Vein endothelial cell (primary cell): ENCODE measurements around the gene PRKCSH. TPM values are rescaled to one million over a fixed set of nuclear protein-coding genes. Genes with fewer than 3 reads are reported as not detected.

Experiments
- small RNA-seq: library from RNA; depleted of rRNA; stranded (forward); fragments of <200 nt; gene quantifications from one replicate; pipeline ENCODE3, GENCODE V24; 2012
- total RNA-seq: library from RNA; depleted of rRNA; stranded (reverse); fragments of >200 nt; gene quantifications from 2 replicates; pipeline ENCODE4 v1.2.3, GENCODE V29; 2012

PRKCSH gene, protein sequence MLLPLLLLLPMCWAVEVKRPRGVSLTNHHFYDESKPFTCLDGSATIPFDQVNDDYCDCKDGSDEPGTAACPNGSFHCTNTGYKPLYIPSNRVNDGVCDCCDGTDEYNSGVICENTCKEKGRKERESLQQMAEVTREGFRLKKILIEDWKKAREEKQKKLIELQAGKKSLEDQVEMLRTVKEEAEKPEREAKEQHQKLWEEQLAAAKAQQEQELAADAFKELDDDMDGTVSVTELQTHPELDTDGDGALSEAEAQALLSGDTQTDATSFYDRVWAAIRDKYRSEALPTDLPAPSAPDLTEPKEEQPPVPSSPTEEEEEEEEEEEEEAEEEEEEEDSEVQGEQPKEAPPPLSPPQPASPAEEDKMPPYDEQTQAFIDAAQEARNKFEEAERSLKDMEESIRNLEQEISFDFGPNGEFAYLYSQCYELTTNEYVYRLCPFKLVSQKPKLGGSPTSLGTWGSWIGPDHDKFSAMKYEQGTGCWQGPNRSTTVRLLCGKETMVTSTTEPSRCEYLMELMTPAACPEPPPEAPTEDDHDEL
- total RNA-seq = 116 and 144 TPM in 2 replicates

DNA sequence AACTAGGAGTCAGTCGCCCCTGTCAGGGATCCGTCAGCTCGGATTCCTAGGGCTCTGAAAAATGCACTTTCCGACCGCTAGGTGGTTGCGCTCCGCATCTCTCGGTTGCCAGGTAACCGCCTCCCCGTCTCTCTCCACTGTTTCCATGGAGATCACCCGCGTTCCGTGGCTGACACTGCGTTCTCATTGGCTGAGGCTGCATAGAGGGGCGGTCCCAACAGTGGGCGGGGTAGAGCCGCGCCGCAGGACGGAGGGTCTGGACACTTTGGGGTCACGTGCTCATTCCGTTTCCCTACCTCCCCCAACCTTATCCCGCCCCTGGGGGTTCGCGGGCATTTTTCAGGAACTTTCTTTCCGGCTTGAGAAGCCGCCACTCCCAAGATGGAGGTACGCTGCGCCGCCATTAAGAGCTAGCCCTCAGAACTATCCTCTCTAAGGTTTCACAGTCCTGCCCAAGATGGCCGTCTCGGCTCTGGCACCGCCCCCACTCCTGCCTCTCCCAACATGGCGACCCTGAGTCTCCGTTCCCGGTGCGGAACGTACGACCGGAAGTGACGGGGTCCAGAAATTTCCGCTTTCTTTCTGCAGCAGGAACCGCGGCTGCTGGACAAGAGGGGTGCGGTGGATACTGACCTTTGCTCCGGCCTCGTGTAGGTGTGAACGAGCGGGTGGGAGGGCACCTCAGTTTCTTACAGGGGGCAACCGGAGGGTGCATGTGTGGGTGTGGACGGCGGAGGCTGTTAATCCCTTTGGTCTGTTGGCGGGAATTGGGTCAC, at the start of gene PRKCSH, which contains the start of gene ODAD3:
Gene PRKCSH, plus strand, starts transcription at position 579 of the 776 bp plus-strand sequence. CDS start 483 bp downstream, outside the sequence.
Gene ODAD3, minus strand, starts transcription at position 65 of the 776 bp plus-strand sequence. CDS start 105 bp downstream, outside the sequence.

DNA sequence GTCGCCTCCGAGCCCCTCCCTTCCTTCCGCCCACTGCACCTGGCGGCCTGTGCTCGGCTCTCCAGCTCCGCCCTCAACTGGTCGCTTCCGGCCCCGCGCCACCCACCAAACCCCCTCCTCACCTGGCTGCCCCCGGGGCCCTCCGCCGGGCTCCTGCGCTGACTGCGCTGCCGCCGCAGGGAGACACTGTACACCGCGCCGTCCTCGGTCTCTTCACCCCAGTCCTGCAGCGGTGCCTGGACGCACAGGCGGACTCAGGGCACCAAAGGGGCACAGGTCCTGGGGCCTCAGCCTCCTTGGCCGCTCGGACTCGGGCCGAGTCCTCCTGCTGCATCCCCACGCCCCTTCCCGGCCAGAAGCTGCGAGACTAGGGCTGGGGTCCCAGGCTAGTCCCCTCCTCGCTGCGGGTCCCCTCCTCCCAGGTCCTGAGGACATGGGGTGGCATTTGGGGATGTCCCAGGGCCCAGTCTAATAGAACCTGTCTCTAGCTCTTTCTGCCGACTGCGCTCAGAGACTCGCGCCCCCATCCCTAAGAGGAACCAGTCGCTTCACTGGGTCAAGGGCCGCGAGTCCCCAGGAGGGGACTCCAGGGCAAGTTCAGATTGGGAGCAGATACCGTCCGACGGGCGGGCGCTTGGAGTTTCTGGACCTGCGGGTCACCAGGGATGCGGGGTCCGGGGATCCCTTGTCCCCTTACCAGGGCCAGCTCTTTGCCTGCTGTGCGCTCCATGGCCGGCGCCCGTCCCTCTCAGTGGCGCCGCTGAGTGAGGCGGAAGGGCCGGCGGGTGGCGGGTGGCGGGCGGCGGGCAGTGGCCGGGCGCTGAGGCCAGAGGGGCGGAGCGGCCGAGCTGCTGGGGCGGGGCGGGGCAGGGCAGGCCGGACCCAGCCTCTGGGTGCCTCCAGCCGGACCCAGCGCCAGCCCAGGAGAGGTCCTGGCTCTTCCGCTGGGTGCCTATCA, 16.6 kb upstream of the PRKCSH start, which contains the start of gene RGL3:
Gene RGL3, minus strand, starts transcription at position 766 of the 958 bp plus-strand sequence. Its CDS starts 36 bp downstream, at position 730.

DNA sequence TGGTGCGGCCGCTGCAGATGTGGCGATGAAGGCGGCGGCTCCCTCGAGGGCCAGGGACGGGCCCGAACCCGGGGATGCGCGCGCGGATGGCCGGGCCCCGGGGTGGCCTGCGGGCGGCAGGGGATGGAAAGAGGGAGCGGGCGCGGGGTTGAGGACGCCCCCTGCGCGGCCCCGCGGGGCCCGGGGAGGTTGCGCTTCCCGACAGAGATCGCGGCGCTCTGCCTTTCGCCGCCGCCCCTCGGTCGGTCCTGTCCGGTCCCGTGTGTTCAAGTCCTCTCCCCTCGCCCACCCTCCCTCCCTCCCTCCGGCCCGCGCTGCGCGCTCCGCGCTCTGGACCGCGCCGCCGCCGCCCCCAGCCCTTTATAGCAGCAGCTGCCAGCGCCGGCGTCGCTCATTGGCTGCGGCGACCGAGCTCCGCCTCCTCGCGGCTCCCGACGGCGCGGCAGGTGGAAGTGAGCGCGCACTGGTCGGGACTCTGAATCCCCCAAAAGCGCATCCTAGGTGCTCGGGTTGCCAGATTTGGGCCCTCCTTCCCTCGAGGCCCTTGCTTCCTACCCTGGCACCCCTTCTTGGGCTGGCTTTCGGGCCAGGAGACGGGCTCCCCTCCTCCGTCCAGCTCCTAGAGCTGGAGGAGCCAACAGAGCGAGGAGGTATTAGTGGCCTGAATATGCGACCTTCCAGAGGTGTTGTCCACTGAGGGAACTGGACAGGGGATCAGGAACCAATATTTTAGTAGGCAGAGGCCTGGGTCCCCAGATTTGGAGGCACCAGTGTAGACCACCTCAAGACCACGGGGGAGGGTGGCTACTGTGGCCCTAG, 45.5 kb downstream of the PRKCSH start, which contains the start of gene ELAVL3:
Gene ELAVL3, minus strand, starts transcription at position 332 of the 819 bp plus-strand sequence. CDS start 438 bp downstream, outside the sequence.

Small RNA genes within 50 kb of the gene (small RNA-seq; reads per million reads assigned to genes)
- gene MIR7974 (not detected), gene RF00019 (not detected)

Other genes with a start within 250 kb of the PRKCSH start
- 72.2 and 91.8 TPM in 2 replicates for gene KANK2, start 238.1 kb upstream of the PRKCSH start, total RNA-seq
- gene ANGPTL8, start 196.0 kb upstream of the PRKCSH start, total RNA-seq = not detected in 2 replicates
- gene DOCK6, start 173.1 kb upstream of the PRKCSH start, total RNA-seq = 141 and 170 TPM in 2 replicates
- gene TSPAN16, start 139.5 kb upstream of the PRKCSH start, total RNA-seq = not detected in 2 replicates
- 52.0 and 59.1 TPM in 2 replicates for gene RAB3D, start 96.0 kb upstream of the PRKCSH start, total RNA-seq
- 101 and 136 TPM in 2 replicates for gene TMEM205, start 89.4 kb upstream of the PRKCSH start, total RNA-seq
- 12.4 and 12.6 TPM in 2 replicates for gene CCDC159, start 89.1 kb upstream of the PRKCSH start, total RNA-seq
- 20.1 and 20.3 TPM in 2 replicates for gene PLPPR2, start 80.2 kb upstream of the PRKCSH start, total RNA-seq
- 1.7 and 2.3 TPM in 2 replicates for gene SWSAP1, start 61.0 kb upstream of the PRKCSH start, total RNA-seq
- 10.0 and 10.1 TPM in 2 replicates for gene EPOR, start 51.3 kb upstream of the PRKCSH start, total RNA-seq
- 0.86 and 3.9 TPM in 2 replicates for gene RGL3, start 16.3 kb upstream of the PRKCSH start, total RNA-seq
- 0.19 TPM in 1 of 2 replicates, not detected in the other for gene ODAD3, start 514 bp upstream of the PRKCSH start, total RNA-seq
- under 0.01 TPM in 1 of 2 replicates, not detected in the other for gene ELAVL3, start 45.4 kb downstream of the PRKCSH start, total RNA-seq
- gene ZNF653, start 70.2 kb downstream of the PRKCSH start, total RNA-seq = 5.4 and 7.5 TPM in 2 replicates
- gene ECSIT, start 93.5 kb downstream of the PRKCSH start, total RNA-seq = 24.6 and 35.6 TPM in 2 replicates
- not detected in 2 replicates for gene CNN1, start 103.2 kb downstream of the PRKCSH start, total RNA-seq
- 35.0 and 43.4 TPM in 2 replicates for gene ELOF1, start 123.6 kb downstream of the PRKCSH start, total RNA-seq
- under 0.01 TPM in 1 of 2 replicates, not detected in the other for gene ACP5, start 142.0 kb downstream of the PRKCSH start, total RNA-seq
- gene ZNF627, start 161.8 kb downstream of the PRKCSH start, total RNA-seq = 20.9 and 21.1 TPM in 2 replicates